Islet of Langerhans (tissue), 1 donor: ENCODE results near the gene SPARCL1.

ENCODE experiments used
- FAIRE-seq: peaks from one replicate; lab custom pipeline; 2011; peaks lifted over from hg19 to GRCh38; lab: Jason Lieb, UNC

SPARCL1 gene

GRCh38 chr4:87540146-87541058 lies 11.2 kb upstream of the SPARCL1 start:
- FAIRE-seq: no peak

GRCh38 chr4:87532907-87533306 lies 3.7 kb upstream of the SPARCL1 start:
- FAIRE-seq: no peak

GRCh38 chr4:87532109-87532508 lies 2.9 kb upstream of the SPARCL1 start:
- no peak for FAIRE-seq

- no peak for FAIRE-seq
Measured at GRCh38 chr4:87531621-87532020, 2.4 kb upstream of the SPARCL1 start.

- no peak for FAIRE-seq
Measured at GRCh38 chr4:87530868-87531267, 1.7 kb upstream of the SPARCL1 start.

- no peak for FAIRE-seq
Measured at GRCh38 chr4:87530229-87530628, 1.1 kb upstream of the SPARCL1 start.

- no peak for FAIRE-seq
Measured at GRCh38 chr4:87527431-87528220, 1.6 kb downstream of the SPARCL1 start.

- FAIRE-seq: no peak
Measured at GRCh38 chr4:87525636-87526295, 3.4 kb downstream of the SPARCL1 start.

- FAIRE-seq: no peak
Measured at GRCh38 chr4:87524456-87524855, 4.7 kb downstream of the SPARCL1 start.

GRCh38 chr4:87523307-87523706 lies 5.9 kb downstream of the SPARCL1 start:
- FAIRE-seq: no peak

GRCh38 chr4:87521757-87522374 lies 7.3 kb downstream of the SPARCL1 start:
- peak; percentile 21 for FAIRE-seq

- no peak for FAIRE-seq
Measured at GRCh38 chr4:87521319-87521718, 7.9 kb downstream of the SPARCL1 start.

- FAIRE-seq: no peak
Measured at GRCh38 chr4:87517621-87518020, 11.6 kb downstream of the SPARCL1 start.

- no peak for FAIRE-seq
Measured at GRCh38 chr4:87516683-87517082, 12.5 kb downstream of the SPARCL1 start.

- no peak for FAIRE-seq
Measured at GRCh38 chr4:87512400-87512799, 16.8 kb downstream of the SPARCL1 start.

- FAIRE-seq: no peak
Measured at GRCh38 chr4:87511500-87511899, 17.7 kb downstream of the SPARCL1 start.

- FAIRE-seq: no peak
Measured at GRCh38 chr4:87510747-87511146, 18.4 kb downstream of the SPARCL1 start.

GRCh38 chr4:87506974-87507701 lies 22.0 kb downstream of the SPARCL1 start:
- FAIRE-seq: no peak

- no peak for FAIRE-seq
Measured at GRCh38 chr4:87505862-87506261, 23.3 kb downstream of the SPARCL1 start.

- peak; percentile 98 for FAIRE-seq
Measured at GRCh38 chr4:87502580-87503238, 26.5 kb downstream of the SPARCL1 start.

- no peak for FAIRE-seq
Measured at GRCh38 chr4:87500092-87500462, 29.1 kb downstream of the SPARCL1 start.
